Right lobe of liver (tissue), 6 donors: ENCODE measurements around the gene BUD23. TPM values are rescaled to one million over a fixed set of nuclear protein-coding genes. Genes with fewer than 3 reads are reported as not detected.
A peak's percentile ranks its signal among the peaks of the same experiment; 100 is the strongest.

ENCODE experiments used
- ATAC-seq, 4 donors: fragments of 200-7000 bp; cut with Tn5 transposase; one replicate each; pipeline ENCODE4 v1.9.1; 2020; ENCODE audit warnings: mild to moderate bottlenecking in 4 of 4, moderate library complexity in 4 of 4
- DNase-seq, 3 donors: peaks; one replicate each; pipeline ENCODE4 v3.0.0-alpha.2; 2020
- H3K27ac ChIP-seq, 3 donors: fragments of 200-600 bp; one replicate each; pipeline ENCODE4 v1.8.0; 2022
- H3K27me3 ChIP-seq, 2 donors: fragments of 200-600 bp; one replicate each; pipeline ENCODE4 v1.8.0; 2022
- H3K36me3 ChIP-seq, 4 donors: fragments of 200-600 bp; sonication (generic) in 1 of 4; one replicate each; pipeline versions ENCODE4 v1.5.1 to v1.8.0; 2017 to 2022; ENCODE audit warnings: control low read depth in 1 of 4
- H3K4me1 ChIP-seq, 4 donors: fragments of 200-600 bp; sonication (generic) in 1 of 4; one replicate each; pipeline versions ENCODE4 v1.5.1 to v1.8.0; 2017 to 2022; ENCODE audit warnings: control low read depth in 1 of 4
- H3K4me3 ChIP-seq, 3 donors: fragments of 200-600 bp; one replicate each; pipeline ENCODE4 v1.8.0; 2022
- H3K9me3 ChIP-seq, 4 donors: fragments of 200-600 bp; sonication (generic) in 1 of 4; one replicate each; pipeline versions ENCODE4 v1.5.1 to v1.8.0; 2017 to 2022; ENCODE audit warnings: control low read depth in 1 of 4
- POLR2A ChIP-seq: fragments of 450-650 bp; IDR thresholded peaks from one replicate; pipeline ENCODE4 v1.6.1; 2017; ENCODE audit warnings: antibody characterized with exemption, mild to moderate bottlenecking
- WGBS: methylation state at CpG from one replicate; pipeline ENCODE4 v1.1.6; 2018; ENCODE audit warnings: low coverage, low lambda C conversion rate; ENCODE audit not compliant: insufficient coverage; ENCODE audit errors: missing lambda C conversion rate; 5-methylcytosine and 5-hydroxymethylcytosine counted together
- intact Hi-C, 2 donors: fragments of 100-400 bp; cut with DNase I; formaldehyde crosslinking; loops; one replicate each; pipeline versions ENCODE4 v1.11.2 to v1.14.1; 2022
- total RNA-seq, 6 experiments: library from RNA; depleted of rRNA in 2 of 6; stranded (reverse); fragments of >200 nt in 2 of 6; fragmentation: NEBNext Ultra II Directional in 3 of 6; extraction: Animal tissue kit (Norgen Biotek cat#: 25700) in 3 of 6; gene quantifications; one replicate each; pipeline versions ENCODE4 v1.1.0 to v1.2.4, GENCODE V29; 2016 to 2023
- TF ChIP-seq, protein P1 (sequence below), 4 donors: fragments of 200-600 bp in 3 of 4; fragments of 450-650 bp in 1 of 4; IDR thresholded peaks; one replicate each; pipeline versions ENCODE4 v1.5.1 to v1.8.0; 2016 to 2022; ENCODE audit warnings: antibody characterized with exemption in 4 of 4, mild to moderate bottlenecking in 2 of 4
- donor health status: DM: no; HTN: yes; CAD: no.
- donor health status: DM: no; HTN: no; CAD: no.
- donor health status: DM: no; HTN: no; CAD: no.
- donor health status: DM: no; HTN: yes; CAD: no.
- donor health status: DM: no; HTN: yes; CAD: no.

BUD23 gene
- total RNA-seq, 6 experiments from 2014 or later = 24.1 to 35.0 (median 29.2) TPM

DNA sequence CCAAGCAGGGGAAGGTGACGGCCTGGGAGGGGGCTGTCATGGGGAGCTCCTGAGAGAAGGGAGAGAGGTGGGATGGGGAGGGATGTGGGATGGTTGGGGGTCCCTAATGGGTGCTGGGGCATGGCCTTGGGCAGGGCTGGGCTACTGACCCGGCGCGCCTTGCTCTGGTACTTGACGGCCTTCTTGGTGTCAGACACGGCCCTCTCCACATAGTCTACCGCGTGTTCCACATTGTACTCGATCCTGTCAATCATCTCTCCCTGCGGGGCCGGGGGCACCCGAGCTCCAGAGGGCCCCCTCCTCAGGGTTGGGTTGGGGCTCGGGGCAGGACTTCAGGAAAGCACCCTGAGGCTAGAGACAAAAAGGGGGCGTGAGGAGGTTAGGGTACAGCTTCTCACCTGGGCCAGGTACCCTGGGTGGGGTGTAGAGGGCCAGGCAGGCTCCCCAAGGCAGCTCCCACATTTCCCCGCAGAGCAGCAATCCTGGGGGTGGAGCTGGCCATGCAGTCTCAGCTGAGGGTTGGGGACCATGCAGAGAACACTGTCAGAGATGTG is 17.3 kb downstream of the BUD23 start:
- H3K36me3 ChIP-seq = peaks cover 0 to 17% (median 6%) of the 10 kb centered on the region in 4 donors
- intact Hi-C loops = no loop called here
- TF ChIP-seq POLR2A = no peak

DNA sequence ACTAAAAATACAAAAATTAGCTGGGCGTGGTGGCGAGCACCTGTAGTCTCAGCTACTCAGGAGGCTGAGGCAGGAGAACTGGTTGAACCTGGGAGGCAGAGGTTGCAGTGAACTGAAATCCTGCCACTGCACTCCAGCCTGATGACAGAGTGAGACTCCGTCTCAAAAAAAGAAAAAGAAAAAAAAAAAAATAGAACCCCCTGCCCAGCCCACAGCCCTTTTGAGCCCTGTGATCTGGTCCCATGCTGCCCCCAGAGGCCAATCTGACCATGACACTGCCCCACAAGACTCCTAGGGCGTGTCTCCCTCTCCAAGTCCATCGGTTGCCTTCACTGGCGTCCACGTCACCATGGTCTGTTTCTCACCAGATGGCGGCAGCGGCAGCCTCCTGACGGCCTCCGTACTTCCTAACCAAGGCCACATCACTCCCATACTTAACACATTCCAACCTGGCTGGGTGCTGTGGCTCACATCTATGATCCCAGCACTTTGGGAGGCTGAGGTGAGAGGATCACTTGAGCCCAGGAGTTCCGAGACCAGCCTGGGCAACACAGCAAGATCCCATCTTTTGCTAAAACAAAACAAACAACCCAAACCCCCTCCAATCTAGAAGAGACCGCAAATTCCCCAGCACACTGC is 18.1 kb downstream of the BUD23 start:
- H3K4me3 ChIP-seq = no peak overlapping the region
- no peak overlapping the region for H3K27ac ChIP-seq
- H3K9me3 ChIP-seq = no peaks in the 10 kb centered on the region
- ATAC-seq (peak; percentile 62 to 78 (median 68)), DNase-seq (peak in 1 of 3 donors; percentile 51)
- no peak for TF ChIP-seq POLR2A
- TF ChIP-seq, protein P1, sequence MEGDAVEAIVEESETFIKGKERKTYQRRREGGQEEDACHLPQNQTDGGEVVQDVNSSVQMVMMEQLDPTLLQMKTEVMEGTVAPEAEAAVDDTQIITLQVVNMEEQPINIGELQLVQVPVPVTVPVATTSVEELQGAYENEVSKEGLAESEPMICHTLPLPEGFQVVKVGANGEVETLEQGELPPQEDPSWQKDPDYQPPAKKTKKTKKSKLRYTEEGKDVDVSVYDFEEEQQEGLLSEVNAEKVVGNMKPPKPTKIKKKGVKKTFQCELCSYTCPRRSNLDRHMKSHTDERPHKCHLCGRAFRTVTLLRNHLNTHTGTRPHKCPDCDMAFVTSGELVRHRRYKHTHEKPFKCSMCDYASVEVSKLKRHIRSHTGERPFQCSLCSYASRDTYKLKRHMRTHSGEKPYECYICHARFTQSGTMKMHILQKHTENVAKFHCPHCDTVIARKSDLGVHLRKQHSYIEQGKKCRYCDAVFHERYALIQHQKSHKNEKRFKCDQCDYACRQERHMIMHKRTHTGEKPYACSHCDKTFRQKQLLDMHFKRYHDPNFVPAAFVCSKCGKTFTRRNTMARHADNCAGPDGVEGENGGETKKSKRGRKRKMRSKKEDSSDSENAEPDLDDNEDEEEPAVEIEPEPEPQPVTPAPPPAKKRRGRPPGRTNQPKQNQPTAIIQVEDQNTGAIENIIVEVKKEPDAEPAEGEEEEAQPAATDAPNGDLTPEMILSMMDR (IDR thresholded peaks at IDR 0.05) = peak; percentile 37 to 59 (median 58)
- no peaks in the 10 kb centered on the region for H3K27me3 ChIP-seq
- peaks cover 0 to 9% (median 3%) of the 10 kb centered on the region in 4 donors for H3K36me3 ChIP-seq
- intact Hi-C loops = no loop called here
- no peaks in the 10 kb centered on the region for H3K4me1 ChIP-seq
- 100% methylated on average over 3 of the region's 13 CpGs for WGBS

More for the DNA sequence above, 17.3 kb downstream of the BUD23 start:
- no peaks in the 10 kb centered on the region for H3K27me3 ChIP-seq
- no peaks in the 10 kb centered on the region for H3K4me1 ChIP-seq
- H3K4me3 ChIP-seq = no peak overlapping the region
- DNase-seq (no peak), ATAC-seq (no peak)
- H3K9me3 ChIP-seq = no peaks in the 10 kb centered on the region
- H3K27ac ChIP-seq = no peak overlapping the region
- WGBS = 100% methylated on average over 1 of the region's 15 CpGs

GRCh38 chr7:73702226-73702625 is 18.8 kb downstream of the BUD23 start:
- Histone ChIP-seq H3K27ac (no peak overlapping the region), H3K27me3 (no peaks in the 10 kb centered on the region), H3K4me1 (no peaks in the 10 kb centered on the region), H3K36me3 (peaks cover 0 to 3% (median under 1%) of the 10 kb centered on the region in 4 donors), H3K4me3 (no peak overlapping the region), H3K9me3 (no peaks in the 10 kb centered on the region)
- DNase-seq (no peak), ATAC-seq (no peak)
- TF ChIP-seq, protein P1 (IDR thresholded peaks at IDR 0.05) = no peak
- no peak for TF ChIP-seq POLR2A
- WGBS = 87% methylated on average over 3 of the region's 8 CpGs
- intact Hi-C loops = no loop called here

- Histone ChIP-seq H3K4me1 (no peaks in the 10 kb centered on the region), H3K4me3 (no peak overlapping the region), H3K27ac (no peak overlapping the region), H3K36me3 (no peaks in the 10 kb centered on the region), H3K9me3 (no peaks in the 10 kb centered on the region), H3K27me3 (no peaks in the 10 kb centered on the region)
- no CpG with 5 or more reads among the region's 18 CpGs for WGBS
- intact Hi-C loops = no loop called here
- ATAC-seq = no peak
- no peak for DNase-seq
- TF ChIP-seq, protein P1 (IDR thresholded peaks at IDR 0.05) = no peak
- no peak for TF ChIP-seq POLR2A
Observed at GRCh38 chr7:73702665-73703064, 19.3 kb downstream of the BUD23 start.

DNA sequence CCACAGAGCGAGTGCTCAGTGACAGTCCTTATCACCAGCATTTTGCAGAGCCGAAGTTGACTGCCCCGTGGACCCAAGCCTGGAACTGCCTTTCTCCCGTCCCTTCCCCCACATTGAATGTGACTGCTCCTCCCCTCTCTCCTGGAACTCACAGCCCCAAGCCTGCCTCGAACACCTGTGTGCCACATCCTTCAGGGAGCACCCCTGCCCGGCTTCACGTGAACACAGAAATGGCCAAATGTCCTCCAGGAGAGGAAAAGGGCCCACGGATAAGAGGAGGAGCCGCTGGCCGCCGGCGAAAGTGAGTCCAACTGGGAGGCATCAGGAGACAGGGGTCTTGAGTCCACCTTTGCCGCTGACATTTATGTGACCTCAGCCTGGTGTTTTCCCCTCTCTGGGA is 19.8 kb downstream of the BUD23 start:
- intact Hi-C loops = no loop called here
- Histone ChIP-seq H3K4me3 (no peak overlapping the region), H3K36me3 (no peaks in the 10 kb centered on the region), H3K27ac (no peak overlapping the region), H3K4me1 (no peaks in the 10 kb centered on the region), H3K27me3 (no peaks in the 10 kb centered on the region), H3K9me3 (no peaks in the 10 kb centered on the region)
- 69% methylated on average over 5 of the region's 13 CpGs for WGBS
- no peak for DNase-seq
- ATAC-seq = no peak
- TF ChIP-seq, protein P1 (IDR thresholded peaks at IDR 0.05) = no peak
- TF ChIP-seq POLR2A = no peak
